NAMALWA (cell line): ENCODE data around the gene GOLGA6L1.
"Not testable (repeated sequence)": the region's sequence is repeated elsewhere in the genome, so short reads cannot be mapped to it uniquely, and the experiment has no call there.

ENCODE experiments used
- DNase-seq: peaks from one replicate; pipeline ENCODE4 v3.0.0-alpha.2; 2015; ENCODE audit warnings: low spot score

GOLGA6L1 gene

DNA sequence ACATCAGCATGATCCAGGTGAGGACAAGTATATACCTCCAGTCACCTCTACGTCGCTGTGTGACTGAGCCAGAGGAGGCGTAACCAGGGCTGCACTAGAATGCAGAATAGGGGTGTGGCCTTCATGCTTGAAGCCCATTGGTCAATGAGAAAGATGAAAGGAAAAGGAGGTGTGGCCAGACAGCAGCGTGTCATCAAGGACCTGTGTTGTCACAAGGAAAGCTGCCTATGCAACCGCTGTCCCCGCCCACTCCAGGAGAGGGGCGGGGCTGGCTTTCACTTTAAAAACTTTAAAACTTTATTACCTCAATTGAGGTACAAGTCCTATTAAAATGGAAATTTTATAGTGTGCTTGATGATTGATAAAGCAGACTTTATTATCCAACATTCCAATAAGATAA lies at the start of gene GOLGA6L1:
Gene GOLGA6L1 (minus strand): TSS at position 101 of the 400 bp plus-strand sequence. CDS start 91 bp downstream, at position 10.
- DNase-seq, result not testable (repeated sequence)

DNA sequence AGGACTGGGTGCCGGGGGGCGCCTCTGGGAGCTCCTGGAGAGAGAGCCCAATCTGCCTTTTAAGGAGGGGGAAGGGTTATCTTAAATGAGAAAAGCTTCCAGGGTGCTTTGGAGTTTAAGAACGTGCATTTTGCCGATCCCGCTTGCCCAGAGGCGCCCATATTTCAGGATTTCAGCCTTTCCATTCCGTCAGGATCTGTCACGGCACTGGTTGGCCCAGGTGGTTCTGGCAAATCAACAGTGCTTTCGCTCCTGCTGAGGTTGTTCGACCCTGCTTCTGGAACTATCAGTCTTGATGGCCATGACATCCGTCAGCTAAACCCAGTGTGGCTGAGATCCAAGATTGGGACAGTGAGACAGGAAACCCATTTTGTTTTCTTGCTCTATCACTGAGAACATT lies 44.6 kb upstream of the GOLGA6L1 start:
- DNase-seq, result not testable (repeated sequence)

- DNase-seq, result not testable (repeated sequence)
These were observed 43.9 kb upstream of the GOLGA6L1 start for GRCh38 chr15:23180547-23180927.

DNA sequence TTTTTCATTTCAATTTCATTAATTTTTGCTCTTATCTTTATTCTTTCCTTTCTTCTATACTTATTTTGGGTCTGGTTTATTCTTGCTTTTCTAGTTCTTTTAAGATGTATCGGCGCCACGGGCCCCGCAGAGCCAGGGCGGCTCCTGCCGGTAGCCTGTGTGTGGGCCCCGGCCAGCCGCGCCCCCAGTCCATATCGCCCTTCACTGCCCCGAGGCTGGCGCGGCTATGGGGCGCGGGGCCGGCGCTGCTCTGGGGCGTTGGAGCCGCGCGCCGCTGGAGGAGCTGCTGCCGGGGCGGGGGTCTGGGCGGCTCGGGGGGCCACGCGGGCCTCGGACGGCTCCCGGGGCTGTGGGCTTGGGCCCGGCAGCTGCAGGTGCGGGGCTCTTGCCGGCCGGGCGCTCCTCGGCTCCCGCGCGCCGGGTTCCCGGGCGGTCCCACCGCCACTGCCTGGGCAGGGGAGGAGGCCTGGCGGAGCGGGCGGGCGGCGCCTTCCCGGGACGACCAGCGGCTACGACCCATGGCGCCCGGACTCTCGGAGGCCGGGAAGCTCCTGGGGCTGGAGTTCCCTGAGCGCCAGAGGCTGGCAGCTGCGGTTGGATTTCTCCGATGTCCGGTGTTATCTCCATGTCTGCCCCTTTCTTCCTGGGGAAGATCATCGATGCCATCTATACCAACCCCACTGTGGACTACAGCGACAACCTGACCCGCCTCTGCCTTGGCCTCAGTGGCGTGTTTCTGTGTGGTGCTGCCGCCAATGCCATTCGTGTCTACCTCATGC lies 43.3 kb upstream of the GOLGA6L1 start:
- DNase-seq, result not testable (repeated sequence)

DNA sequence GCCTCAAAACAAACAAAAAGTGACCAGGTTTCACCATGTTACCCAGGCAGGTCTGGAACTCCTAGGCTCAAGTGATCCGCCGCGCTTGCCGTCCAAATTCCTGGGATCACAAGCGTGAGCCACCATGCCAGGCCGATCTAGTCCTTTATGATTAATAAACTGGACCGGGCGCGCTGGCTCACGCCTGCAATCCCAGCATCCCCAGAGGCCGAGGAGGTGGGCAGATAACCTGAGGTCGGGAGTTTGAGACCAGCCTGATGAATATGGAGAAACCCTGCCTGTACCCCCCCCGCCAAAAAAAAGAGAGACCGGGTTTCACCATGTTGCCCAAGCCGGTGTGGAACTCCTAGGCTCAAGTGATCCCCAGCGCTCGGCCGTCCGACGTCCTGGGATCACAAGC lies 40.1 kb upstream of the GOLGA6L1 start:
- DNase-seq, result not testable (repeated sequence)

DNA sequence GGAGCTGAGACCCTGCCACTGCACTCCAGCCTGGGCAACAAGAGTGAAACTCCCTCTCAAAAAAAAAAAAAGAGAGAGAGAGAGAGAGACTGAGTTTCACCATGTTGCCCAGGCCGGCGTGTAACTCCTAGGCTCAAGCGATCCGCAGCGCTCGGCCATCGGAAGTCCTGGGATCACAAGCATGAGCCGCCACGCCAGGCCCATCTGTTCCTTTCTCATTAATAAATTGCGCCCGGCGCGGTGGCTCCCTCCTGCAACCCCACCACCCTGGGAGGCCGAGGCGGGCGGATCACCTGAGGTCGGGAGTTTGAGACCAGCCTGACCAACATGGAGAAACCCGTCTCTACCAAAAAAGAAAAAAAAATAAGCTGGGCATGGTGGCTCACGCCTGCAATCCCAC lies 39.0 kb upstream of the GOLGA6L1 start:
- not testable (repeated sequence) for DNase-seq

- DNase-seq, result not testable (repeated sequence)
These were observed 38.1 kb upstream of the GOLGA6L1 start for GRCh38 chr15:23174609-23175140.

DNA sequence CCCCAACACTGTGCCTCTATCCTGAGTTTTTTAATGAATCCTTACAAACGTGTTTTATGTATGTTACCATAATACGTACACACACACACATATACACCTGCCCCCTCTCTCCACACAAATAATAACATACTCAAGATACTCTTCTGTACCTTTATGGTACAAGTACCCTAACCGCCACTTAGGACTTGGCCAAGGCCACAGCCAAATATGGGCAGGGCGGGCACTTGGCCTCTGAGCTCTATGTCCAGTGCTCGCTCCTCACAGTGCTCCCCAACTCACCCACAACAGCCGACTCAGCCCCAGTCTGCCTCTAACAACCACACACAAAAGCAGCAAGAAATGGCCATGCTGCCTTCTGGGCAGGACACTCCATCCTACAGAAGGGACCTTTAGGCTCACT lies 3.8 kb downstream of the GOLGA6L1 start:
- DNase-seq, result not testable (repeated sequence)

DNA sequence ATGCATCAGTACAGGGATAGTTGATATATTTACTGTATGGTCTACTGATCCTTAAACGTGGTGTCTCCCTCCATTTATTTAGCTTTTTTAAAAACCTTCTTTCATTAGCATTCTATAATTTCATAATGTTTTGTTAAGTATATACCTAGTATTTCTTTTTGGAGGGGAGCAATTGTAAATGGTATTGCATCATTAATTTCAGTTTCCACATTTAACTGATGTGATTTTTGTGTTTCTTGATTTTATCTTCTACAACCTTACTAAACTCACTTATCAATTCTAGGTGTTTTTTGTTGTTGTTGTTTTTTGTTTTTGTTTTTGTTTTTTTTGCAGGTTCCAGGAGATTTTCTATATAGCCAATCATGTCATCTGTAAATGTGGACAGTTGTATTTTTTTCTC lies 18.4 kb downstream of the GOLGA6L1 start:
- no peak for DNase-seq

DNA sequence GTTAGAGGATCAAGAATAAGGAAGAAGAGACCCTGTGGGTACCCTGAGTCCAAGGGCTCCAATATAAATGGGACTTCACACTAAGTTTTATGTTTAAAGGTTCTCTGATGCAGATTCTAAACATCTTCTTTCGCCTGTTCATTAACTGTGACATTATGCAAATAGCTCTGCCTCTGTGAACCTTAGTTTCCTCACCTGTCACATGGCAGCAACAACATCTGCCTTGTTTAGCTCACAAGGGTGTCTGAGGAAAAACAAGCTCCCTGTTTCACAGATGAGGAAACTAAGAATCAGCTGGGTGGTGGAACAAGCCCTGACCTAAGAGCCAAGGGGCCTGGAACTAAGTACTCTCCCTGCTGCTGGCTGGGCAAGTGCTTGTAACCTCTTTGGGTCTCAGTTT lies 40.8 kb downstream of the GOLGA6L1 start:
- DNase-seq, result peak; percentile 78

- no peak for DNase-seq
These were observed 53.5 kb downstream of the GOLGA6L1 start for GRCh38 chr15:23083115-23083514.

DNA sequence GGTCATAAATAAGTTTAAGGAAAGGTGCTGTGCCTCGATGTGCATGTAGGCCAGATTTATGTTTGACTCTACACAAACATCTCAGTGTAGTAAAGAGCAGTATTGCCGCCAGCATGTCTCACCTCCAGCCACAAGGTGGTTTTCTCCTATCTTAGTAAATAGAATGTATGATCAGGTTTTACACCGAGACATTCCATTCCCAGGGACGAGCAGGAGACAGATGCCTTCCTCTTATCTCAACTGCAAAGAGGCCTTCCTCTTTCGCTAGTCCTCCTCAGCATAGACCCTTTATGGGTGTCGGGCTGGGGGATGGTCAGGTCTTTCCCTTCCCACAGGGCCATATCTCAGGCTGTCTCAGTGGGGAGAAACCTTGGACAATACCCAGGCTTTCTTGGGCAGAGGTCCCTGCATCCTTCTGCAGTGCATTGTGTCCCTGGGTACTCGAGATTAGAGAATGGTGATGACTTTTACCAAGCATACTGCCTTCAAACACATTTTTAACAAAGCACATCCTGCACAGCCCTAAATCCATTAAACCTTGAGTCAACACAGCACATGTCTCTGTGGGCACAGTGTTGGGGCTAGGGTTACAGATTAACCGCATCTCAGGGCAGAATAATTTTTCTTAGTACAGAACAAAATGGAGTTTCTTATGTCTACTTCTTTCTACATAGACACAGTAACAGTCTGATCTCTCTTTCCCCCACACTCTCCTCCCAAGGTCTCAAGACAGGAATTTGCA lies 54.5 kb downstream of the GOLGA6L1 start:
- DNase-seq, result not testable (repeated sequence)

- no peak for DNase-seq
These were observed 55.4 kb downstream of the GOLGA6L1 start for GRCh38 chr15:23081271-23081670.

DNA sequence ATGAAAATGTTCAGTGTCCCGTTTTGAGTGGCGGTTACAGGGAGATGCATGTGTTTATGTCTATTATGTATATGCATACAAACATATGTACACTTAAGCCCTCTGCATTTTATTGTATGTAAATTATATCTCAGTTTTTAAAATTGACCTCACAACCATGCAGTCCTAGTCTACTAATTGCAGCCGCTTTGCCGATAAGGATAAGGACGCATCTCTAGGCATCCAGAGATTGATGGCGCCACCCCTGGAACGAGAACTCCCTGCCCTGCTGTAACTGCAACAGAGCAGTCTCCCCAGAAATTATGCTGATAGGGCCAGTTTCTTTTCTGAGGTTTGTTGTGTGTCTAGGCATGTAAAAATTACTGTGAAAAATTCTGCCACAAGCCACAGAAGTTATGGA lies 56.9 kb downstream of the GOLGA6L1 start:
- no peak for DNase-seq
